ENCODE measurements around the gene PTPRD.

DNA sequence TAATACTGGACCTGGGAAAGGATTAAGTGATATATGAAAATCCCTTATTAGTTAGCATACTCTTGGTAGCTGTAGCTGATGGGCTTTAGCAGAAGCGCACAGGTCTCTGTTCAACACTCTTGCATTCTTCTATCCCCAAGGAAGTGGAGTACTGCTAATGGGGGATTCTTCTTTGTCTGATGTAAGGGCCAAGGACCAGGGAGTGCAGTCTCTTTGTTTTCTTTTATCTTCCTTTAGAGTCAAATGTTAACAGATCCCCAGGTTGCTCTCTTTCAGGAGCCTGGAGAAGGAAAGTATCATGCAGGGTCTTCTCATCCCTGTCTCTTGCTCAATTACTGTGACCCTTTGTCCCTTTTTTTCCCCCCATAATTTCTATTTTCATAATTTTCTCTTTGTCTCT, 1666.3 kb downstream of the PTPRD start:
- TF ChIP-seq, protein P1, sequence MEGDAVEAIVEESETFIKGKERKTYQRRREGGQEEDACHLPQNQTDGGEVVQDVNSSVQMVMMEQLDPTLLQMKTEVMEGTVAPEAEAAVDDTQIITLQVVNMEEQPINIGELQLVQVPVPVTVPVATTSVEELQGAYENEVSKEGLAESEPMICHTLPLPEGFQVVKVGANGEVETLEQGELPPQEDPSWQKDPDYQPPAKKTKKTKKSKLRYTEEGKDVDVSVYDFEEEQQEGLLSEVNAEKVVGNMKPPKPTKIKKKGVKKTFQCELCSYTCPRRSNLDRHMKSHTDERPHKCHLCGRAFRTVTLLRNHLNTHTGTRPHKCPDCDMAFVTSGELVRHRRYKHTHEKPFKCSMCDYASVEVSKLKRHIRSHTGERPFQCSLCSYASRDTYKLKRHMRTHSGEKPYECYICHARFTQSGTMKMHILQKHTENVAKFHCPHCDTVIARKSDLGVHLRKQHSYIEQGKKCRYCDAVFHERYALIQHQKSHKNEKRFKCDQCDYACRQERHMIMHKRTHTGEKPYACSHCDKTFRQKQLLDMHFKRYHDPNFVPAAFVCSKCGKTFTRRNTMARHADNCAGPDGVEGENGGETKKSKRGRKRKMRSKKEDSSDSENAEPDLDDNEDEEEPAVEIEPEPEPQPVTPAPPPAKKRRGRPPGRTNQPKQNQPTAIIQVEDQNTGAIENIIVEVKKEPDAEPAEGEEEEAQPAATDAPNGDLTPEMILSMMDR (IDR thresholded peaks at IDR 0.05): no peak
- TF ChIP-seq EZH2 (IDR thresholded peaks at IDR 0.05; ENCODE audit: borderline replicate concordance, insufficient read depth, low read depth, low read length, poor library complexity, severe bottlenecking): no peak

All from B cell (primary cell).